Spleen (tissue), 7 donors: ENCODE results near the gene FHIT.

Experiments used
- POLR2A ChIP-seq, 3 donors: fragments of 450-650 bp; IDR thresholded peaks; one replicate each; pipeline ENCODE4 v1.5.1; 2017; ENCODE audit warnings: antibody characterized with exemption in 3 of 3, mild to moderate bottlenecking in 1 of 3
- POLR2AphosphoS5 ChIP-seq, 3 donors: sonication (generic); formaldehyde crosslinking; IDR thresholded peaks; one replicate each; pipeline ENCODE4 v1.5.1; 2017; ENCODE audit warnings: antibody characterized with exemption in 3 of 3
- TF ChIP-seq, protein P1 (sequence below), 11 experiments: fragments of 200-600 bp in 7 of 11; fragments of 450-650 bp in 4 of 11; sonication (generic) in 4 of 11; IDR thresholded peaks in 8 of 11; conservative IDR thresholded peaks in 3 of 11; 1 replicate in 7 of 11; 2 replicates in 4 of 11; pipeline versions ENCODE4 v1.4.0 to v1.8.0; 2016 to 2021; ENCODE audit warnings: antibody characterized with exemption in 11 of 11, inconsistent platforms in 4 of 11, mild to moderate bottlenecking in 1 of 11
- donor health status: DM: no; HTN: no; CAD: no; lungs with moderate emphysema.
- donor health status: DM: no; HTN: no; CAD: no.
- donor health status: DM: no; HTN: no; CAD: no.

DNA sequence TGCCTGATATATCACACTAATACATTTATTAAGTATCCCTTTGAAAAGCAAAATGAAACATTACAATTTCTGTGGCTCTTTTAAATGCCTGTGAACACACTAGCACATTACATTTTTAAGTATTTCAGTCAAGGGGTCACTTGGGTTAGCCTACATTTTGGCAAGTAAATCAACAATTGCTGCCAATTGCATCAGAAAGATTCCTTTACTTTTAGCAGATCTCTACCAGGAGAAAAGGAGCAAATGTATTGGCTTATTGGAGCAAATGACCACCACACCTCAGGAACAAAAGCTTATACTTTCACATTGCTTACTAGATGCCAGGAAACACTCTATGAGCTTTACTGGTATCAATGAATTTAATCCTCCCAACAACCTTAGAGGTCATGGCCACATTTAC is 947.1 kb downstream of the FHIT start:
- TF ChIP-seq, protein P1, sequence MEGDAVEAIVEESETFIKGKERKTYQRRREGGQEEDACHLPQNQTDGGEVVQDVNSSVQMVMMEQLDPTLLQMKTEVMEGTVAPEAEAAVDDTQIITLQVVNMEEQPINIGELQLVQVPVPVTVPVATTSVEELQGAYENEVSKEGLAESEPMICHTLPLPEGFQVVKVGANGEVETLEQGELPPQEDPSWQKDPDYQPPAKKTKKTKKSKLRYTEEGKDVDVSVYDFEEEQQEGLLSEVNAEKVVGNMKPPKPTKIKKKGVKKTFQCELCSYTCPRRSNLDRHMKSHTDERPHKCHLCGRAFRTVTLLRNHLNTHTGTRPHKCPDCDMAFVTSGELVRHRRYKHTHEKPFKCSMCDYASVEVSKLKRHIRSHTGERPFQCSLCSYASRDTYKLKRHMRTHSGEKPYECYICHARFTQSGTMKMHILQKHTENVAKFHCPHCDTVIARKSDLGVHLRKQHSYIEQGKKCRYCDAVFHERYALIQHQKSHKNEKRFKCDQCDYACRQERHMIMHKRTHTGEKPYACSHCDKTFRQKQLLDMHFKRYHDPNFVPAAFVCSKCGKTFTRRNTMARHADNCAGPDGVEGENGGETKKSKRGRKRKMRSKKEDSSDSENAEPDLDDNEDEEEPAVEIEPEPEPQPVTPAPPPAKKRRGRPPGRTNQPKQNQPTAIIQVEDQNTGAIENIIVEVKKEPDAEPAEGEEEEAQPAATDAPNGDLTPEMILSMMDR (IDR thresholded peaks at IDR 0.05 in 8 of 11, conservative IDR thresholded peaks at IDR 0.05 in 3 of 11), result no peak
- TF ChIP-seq POLR2A (IDR thresholded peaks at IDR 0.05), result no peak
- no peak for TF ChIP-seq POLR2AphosphoS5 (IDR thresholded peaks at IDR 0.05)
